A673 (cell line): ENCODE measurements around the gene TMEM44.

Source experiments
- CTCF ChIP-seq: fragments of 300-800, 200-600 bp; sonication (generic); conservative IDR thresholded peaks from 2 replicates; pipeline ENCODE4 v1.5.1; 2017; ENCODE audit warnings: low read depth, mild to moderate bottlenecking, antibody characterized with exemption, low read length, moderate library complexity, mixed read lengths
- EZH2 ChIP-seq: fragments of 200-600 bp; sonication (generic); IDR thresholded peaks from 2 replicates; pipeline ENCODE4 v1.6.1; 2017; ENCODE audit warnings: borderline replicate concordance, low read depth, mild to moderate bottlenecking, mixed read lengths, antibody characterized with exemption, low read length; ENCODE audit not compliant: poor library complexity, severe bottlenecking

- TF ChIP-seq CTCF, result no peak
- no peak for TF ChIP-seq EZH2
Measured at GRCh38 chr3:194664857-194665256, 31.6 kb upstream of the TMEM44 start.
